ENCODE data around the gene FGG. TPM values are rescaled to one million over a fixed set of nuclear protein-coding genes. Genes with fewer than 3 reads are reported as not detected.

FGG gene
- polyA plus RNA-seq, 1 donor = not detected

DNA sequence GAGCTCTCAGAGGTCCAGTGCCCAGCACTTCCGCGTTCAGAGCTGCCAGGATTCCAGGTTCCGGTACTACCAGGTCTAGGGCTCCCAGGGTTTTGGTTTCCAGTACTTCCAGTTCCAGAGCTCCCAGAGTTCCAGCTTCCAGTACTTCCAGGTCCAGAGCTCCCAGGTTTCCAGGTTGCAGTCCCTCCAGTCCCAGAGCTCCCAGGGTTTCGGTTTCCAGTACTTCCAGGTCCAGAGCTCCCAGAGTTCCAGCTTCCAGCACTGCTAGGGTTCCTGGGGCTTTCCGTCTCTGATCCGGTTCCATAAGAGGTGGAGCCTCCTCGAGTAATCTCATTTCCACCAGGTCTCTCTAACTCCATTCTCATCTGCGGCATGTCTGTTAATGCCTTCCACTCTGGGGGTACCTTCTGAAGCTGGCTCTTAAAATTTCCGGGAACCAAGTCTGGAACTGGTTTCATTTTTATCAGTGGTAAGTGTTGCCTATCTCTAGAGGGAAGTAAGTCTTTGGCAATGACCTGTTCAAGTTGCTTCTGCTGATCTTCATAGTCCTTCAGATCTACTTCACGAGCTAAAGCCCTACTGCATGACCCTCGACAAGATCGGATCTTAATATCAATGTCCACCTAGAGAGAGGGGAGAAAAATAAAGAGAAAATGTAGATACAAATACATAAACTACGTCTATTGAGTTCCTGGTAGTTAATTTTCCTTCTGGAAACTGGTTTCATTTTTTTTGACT, 26.0 kb downstream of the FGG start:
- no peak for DNase-seq

DNA sequence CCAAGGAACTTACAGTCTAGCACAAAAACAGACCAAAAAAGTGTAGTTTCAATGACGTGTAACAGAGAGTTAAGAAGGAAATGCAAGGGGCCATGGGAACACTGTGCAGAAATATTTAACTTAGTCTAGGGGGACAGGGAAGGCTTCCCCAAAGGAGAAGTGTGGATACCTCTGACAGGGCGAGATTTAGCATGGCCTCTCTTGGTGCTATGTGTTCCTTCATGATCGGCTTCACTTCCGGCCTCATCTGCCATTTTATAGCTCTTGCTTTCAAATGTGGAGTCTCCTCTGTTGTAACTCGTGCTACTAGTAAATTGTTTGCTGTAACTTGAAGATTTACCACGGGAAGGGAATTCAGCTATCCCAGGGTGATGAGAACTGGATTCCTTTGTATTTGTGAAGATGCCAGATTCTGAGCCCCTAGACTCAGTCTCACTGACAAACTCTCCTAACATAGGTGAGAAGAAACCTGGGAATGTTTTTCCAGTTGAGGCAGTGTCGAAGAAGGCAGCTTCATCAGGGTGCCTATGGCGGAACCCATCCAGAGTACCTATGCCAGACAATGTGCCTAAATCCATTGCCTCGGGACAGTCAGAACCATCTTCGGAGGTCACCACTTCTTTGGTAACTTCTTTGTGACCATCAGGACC, 27.0 kb downstream of the FGG start:
- DNase-seq = no peak

DNA sequence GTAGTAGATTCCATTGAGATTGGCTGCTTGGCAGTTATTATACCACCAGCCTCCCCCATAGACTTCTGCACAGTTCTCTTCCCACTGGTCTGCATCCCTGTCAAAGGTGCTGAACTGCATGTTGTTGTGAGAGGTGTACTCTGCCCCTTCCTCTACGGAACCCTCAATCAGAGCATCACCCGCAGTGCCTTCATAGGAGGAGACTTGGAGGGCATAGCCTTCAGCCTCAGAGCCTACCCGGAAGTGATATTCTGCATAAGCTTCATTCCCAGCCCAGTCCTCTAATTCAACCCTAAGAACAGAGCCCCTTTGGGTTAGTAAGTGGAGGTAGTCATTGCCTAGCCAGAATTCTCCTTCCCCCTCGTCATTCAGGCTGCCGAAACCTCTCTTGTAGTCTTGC, 28.2 kb downstream of the FGG start:
- no peak for DNase-seq

DNA sequence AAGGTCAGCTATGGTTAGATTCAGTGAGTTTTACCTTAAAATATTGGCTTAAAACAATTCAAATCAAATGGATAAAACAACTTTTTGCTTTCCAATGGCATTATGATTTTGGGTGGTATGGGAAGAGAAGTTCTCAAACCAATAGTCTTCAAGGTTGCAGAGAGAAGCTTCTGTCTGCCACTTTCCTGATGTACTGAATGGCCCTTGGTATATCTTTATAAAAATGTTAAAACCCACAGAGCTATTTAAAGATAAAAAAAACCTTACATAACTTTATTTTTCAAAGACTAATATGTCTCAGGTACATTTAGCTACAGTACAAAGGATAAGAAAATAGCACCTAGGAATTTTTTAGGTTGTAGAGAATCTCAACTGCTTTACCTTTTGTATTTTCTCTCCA, 28.8 kb downstream of the FGG start:
- DNase-seq = no peak

DNA sequence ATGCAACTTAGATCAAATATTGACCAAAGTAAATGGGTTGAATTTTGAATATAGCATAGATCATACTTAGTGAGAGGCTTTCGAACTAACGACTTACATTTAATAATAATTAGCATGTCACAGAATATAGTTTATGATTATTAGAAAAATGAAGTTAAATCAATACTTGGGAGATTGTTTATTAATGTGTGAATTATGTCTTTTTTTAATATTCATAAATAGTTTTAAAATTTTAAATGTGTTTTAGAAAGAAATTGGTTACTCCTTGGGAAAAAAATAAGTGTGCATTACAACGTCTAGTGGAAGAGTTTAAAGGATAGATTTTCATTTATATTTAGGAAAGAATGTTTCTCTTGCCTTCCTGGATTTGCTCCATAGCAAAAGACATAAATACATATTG, 29.2 kb downstream of the FGG start:
- no peak for DNase-seq

DNA sequence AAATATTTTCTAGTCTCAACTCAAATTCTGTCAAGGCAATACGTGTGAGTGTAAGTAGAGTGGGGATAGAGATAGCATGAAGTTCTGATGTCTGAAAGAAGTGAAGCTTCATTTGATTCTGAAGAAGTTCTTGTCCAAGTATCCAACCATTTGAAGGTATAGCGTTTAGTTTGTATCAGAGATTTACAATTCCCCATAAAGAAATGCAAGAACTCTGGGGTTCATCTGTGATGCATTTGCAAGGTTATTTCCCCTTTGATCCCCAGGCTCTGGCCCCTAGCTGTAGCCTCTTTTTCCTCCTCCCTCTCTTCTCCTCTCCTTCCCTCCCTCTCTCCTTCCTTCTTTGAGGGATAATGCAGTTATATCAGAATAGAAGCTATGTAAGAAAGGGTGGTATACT, 29.7 kb downstream of the FGG start:
- DNase-seq = no peak

DNA sequence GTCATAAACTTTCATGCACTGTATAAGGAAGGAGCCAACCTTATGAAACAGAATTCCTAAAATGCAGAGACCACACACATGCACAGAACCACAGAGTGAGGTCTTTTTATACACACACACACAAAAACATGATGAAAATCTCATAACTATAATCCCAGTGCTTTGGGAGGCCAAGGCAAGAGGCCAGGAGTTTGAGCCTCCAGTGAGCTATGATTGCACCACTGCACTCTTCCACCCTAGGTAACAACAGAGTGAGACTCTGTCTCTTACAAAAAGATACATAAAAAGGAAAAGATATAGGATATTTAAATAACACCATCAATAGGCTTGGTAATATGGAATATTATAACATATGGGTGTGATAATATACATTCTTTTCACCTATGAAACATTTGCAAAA, 32.5 kb downstream of the FGG start:
- no peak for DNase-seq

DNA sequence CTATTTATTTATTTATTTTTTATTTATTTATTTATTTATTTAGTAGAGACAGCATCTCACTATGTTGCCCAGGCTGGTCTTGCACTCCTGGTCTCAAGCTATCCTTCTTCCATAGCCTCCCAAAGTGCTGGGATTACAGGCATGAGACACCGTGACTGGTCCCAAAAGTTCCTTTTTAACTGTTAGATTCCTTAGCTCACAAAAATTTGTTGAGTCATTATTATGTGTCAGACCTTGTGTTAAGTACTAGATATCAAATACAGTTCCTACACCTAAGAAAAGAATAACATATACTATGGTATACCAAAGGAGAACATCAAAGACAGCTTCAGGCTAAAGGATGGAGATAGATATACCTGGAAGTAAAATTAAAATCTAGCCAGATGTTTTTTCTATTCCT, 33.5 kb downstream of the FGG start:
- DNase-seq = no peak

DNA sequence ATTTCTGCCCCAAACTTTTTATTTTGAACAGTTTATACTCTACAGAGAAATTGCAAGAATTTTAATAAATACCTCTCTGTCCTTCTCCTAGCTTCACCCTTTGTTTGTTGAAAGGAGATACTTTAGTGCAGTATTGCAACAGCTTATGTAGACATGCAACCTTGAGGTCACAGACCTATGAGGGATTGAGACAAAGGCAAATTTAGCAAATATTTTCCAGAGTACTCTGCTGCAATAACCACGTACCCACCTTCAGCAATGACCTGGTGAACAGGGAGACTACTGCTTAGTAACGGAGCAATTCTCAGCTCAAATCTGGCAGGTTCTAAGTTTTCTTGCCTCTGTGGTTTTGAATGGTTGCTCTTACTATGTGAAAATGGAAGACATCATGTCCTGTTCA, 35.1 kb downstream of the FGG start:
- DNase-seq = no peak

DNA sequence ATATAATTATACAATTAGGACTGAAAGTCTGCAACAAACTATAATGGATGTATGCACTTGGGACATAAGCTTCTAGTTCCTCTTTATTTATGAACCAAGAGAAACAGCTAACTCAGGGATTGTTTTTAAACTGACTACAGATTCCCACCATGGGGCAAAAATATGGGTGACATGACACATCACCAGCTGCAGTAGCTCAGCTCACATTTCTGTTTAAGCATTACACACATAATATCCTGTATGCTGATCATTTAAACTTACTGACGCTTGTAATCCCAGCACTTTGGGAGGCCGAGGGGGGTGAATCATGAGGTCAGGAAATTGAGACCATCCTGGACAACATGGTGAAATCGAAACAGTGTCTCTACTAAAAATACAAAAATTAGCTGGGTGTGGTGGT, 38.1 kb downstream of the FGG start:
- DNase-seq = no peak

DNA sequence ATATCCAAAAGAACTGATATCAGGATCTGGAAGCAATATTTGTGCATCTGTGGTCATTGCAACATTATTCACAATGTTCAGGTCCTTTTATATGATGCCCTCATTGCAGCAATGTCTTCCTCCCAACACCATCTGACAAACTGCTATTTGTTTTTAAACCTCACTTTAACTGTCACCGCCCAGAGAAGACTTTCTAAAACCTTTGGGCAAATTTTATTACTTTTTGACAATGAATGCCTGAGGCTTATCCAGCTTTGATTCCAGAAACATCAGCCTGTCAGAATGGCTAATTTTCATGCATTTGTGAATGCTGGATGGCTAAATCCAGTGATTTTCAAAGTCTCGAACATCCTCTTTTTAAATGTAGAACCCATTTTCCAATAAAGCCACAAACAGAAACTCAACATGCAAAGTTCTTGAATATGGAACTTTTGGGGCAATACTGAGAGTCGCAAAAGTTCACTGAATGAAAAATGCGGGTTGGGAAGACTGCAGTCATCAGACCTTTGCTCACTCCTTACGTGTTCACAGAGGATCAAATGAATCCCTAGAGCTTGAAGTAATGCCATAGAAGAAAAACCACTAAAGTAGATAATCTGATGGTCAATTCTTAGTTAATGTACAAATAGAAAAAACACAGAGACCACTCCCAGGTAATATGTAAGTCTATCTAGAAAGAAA, 39.1 kb downstream of the FGG start:
- no peak for DNase-seq

DNA sequence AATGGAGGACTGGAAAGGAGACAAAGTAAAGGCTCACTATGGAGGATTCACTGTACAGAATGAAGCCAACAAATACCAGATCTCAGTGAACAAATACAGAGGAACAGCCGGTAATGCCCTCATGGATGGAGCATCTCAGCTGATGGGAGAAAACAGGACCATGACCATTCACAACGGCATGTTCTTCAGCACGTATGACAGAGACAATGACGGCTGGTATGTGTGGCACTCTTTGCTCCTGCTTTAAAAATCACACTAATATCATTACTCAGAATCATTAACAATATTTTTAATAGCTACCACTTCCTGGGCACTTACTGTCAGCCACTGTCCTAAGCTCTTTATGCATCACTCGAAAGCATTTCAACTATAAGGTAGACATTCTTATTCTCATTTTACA, 42.9 kb downstream of the FGG start:
- no peak for DNase-seq

DNA sequence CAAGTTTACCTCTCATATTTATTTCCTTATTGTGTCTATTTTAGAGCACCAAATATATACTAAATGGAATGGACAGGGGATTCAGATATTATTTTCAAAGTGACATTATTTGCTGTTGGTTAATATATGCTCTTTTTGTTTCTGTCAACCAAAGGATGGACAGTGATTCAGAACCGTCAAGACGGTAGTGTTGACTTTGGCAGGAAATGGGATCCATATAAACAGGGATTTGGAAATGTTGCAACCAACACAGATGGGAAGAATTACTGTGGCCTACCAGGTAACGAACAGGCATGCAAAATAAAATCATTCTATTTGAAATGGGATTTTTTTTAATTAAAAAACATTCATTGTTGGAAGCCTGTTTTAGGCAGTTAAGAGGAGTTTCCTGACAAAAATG, 43.4 kb downstream of the FGG start:
- DNase-seq = no peak

DNA sequence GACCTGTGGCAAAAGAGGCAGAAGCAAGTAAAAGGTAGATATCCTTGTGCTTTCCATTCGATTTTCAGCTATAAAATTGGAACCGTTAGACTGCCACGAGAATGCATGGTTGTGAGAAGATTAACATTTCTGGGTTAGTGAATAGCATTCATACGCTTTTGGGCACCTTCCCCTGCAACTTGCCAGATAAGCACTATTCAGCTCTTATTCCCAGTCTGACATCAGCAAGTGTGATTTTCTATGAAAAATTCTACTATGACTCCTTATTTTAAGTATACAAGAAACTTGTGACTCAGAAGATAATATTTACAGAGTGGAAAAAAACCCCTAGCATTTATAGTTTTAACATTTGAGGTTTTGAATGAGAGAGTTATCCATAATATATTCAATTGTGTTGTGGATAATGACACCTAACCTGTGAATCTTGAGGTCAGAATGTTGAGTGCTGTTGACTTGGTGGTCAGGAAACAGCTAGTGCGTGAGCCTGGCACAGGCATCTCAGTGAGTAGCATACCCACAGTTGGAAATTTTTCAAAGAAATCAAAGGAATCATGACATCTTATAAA, 45.7 kb downstream of the FGG start:
- no peak for DNase-seq

DNA sequence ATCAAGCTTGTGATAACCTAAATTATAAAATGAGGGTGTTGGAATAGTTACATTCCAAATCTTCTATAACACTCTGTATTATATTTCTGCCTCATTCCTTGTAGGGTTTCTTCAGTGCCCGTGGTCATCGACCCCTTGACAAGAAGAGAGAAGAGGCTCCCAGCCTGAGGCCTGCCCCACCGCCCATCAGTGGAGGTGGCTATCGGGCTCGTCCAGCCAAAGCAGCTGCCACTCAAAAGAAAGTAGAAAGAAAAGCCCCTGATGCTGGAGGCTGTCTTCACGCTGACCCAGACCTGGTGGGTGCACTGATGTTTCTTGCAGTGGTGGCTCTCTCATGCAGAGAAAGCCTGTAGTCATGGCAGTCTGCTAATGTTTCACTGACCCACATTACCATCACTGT, 46.8 kb downstream of the FGG start:
- DNase-seq = no peak

DNA sequence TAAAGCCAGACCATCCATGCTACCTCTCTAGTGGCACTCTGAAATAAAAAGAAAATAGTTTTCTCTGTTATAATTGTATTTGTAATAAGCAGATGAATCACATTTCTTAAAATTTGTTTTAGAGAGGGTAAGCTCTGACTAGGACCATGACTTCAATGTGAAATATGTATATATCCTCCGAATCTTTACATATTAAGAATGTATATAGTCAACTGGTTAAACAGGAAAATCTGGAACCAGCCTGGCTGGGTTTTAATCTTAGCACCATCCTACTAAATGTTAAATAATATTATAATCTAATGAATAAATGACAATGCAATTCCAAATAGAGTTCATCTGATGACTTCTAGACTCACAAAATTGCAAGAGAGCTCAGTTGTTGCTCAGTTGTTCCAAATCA, 48.1 kb downstream of the FGG start:
- DNase-seq = no peak

DNA sequence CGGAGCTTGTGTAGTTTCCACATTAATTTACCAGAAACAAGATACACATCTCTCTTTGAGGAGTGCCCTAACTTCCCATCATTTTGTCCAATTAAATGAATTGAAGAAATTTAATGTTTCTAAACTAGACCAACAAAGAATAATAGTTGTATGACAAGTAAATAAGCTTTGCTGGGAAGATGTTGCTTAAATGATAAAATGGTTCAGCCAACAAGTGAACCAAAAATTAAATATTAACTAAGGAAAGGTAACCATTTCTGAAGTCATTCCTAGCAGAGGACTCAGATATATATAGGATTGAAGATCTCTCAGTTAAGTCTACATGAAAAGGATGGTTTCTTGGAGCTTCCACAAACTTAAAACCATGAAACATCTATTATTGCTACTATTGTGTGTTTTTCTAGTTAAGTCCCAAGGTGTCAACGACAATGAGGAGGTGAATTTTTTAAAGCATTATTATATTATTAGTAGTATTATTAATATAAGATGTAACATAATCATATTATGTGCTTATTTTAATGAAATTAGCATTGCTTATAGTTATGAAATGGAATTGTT, 49.7 kb downstream of the FGG start, which contains the start of gene FGB:
FGB (plus strand) TSS at position 315 of the 558 bp plus-strand sequence; CDS start at position 323, 8 bp downstream.
- DNase-seq = no peak

DNA sequence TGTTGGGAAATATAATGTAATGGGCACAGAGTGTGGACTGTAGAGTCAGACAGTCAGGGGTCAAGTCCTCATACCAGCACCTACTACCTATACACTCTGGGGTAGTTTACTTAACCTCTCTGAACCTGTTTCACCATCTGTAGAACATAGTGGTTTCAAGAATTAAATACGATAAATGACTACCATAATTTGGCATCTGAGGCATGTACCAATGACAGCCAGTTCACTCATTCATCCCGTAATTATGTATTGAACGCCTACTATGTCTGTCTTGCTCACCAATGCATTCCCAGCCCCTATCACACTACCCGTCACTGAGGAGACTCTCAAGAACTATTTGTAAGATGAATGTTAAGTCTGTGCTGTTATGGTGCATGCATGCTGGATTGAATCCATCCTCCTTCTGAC, 51.6 kb downstream of the FGG start:
- no peak for DNase-seq

DNA sequence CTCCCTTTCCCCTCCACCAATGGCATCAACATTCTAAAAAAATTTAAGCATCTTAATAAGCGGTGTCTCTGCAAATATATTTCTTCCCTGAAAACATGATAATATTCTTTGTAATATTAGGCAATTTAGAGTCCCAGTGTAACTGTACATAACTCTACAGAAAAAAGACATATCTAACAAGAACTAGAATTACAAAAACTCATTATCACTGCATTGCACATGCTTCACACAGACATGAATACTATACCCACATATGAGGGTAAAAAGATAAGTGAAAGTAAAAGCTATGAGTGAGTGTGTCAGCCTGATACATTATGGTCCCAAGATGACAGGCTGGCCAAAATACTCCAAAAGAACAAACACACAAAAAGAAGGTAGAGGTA, 52.0 kb downstream of the FGG start:
- DNase-seq = no peak

DNA sequence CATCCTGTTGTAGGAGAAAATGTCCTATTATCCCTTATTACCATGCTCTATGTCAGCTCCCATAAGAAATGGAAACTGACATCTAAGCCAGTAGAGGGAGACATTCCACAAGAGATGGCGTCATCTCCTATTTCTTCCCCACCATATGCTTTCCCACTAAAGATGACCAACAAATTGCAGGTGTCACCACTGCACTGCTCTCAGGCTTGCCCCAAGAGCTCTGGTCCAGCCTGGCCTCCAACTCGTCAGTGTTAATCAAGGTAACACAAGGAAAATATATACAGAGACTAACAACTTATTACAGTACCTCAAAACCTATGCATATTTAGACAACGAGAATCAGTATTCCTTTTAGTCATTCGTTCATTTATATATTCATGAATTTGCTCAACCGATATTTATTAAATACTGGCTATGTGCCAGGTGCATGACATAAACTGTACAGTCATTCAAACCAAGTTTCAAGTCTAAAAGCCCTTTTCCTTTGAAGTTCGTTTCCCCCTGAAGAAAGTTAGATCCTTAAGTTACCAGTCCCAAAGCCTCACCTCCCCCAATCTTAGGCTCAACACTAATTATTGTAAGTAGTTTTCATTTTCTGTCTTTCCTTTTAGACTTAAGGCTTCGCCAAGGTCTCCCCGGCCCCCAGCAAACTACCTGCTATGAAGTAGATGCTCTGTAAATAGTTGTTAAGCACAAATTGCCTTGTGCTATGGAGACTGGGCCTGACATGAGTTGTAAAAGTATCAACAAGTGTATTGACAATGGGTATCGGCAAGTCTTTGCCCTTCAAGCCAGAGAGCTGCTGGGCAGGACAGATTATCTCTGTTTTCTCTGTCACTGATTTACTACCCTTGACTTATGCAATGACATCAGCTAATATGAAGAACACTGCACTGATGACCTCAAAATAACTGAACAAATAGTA, 52.7 kb downstream of the FGG start:
- peak; percentile 45 for DNase-seq

DNA sequence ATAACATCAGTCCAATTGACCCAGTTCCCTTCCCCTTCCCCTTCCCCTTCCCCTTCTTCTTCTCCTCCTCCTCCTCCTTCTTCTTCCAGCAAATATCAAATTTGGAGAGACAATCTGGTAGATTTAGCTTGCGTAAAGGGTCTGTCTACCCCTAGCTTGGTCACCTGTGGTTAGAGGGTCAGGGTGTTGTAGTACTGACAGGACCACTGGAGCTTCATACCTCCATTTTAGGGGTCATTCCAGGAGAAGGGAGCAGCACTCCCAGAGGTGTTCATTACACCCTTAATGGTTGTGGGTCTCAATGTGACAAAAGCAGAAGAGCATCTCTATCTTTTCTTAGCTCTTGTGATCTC, 53.3 kb downstream of the FGG start:
- DNase-seq = no peak
